Calu3 (cell line): ENCODE measurements around the gene EPB41L5. TPM values are rescaled to one million over a fixed set of nuclear protein-coding genes. Genes with fewer than 3 reads are reported as not detected.

Experiments
- BruUV-seq: library from RNA; stranded (reverse); fragments of 400-500 nt; replicated peaks from 2 replicates; lab custom pipeline; 2021; lab: Mats Ljungman, UMichigan
- CTCF ChIA-PET: fragments of 300-600 bp; sonication (Branson Sonifier 250); formaldehyde crosslinking; loops from one replicate; lab custom pipeline; 2022; ENCODE audit warnings: antibody characterized with exemption; lab: Charles Lee
- DNase-seq: peaks from one replicate; pipeline ENCODE4 v3.0.0; 2022
- H3K27ac Mint-ChIP-seq: one replicate; pipeline ENCODE4 v1.8.0; 2022; ENCODE audit warnings: mixed read lengths; ENCODE audit not compliant: unreplicated experiment
- H3K27me3 Mint-ChIP-seq: one replicate; pipeline ENCODE4 v1.8.0; 2022; ENCODE audit warnings: mixed read lengths; ENCODE audit not compliant: unreplicated experiment
- H3K36me3 Mint-ChIP-seq: one replicate; pipeline ENCODE4 v1.8.0; 2022; ENCODE audit warnings: mild to moderate bottlenecking, moderate library complexity, mixed read lengths; ENCODE audit not compliant: insufficient read depth, unreplicated experiment
- H3K4me1 Mint-ChIP-seq: one replicate; pipeline ENCODE4 v1.8.0; 2022; ENCODE audit warnings: mild to moderate bottlenecking, low read depth, mixed read lengths; ENCODE audit not compliant: unreplicated experiment
- H3K4me3 Mint-ChIP-seq: one replicate; pipeline ENCODE4 v1.8.0; 2022; ENCODE audit warnings: mild to moderate bottlenecking, low read depth, moderate library complexity, mixed read lengths; ENCODE audit not compliant: unreplicated experiment
- H3K9me3 Mint-ChIP-seq: one replicate; pipeline ENCODE4 v1.8.0; 2022; ENCODE audit warnings: low read depth, mixed read lengths; ENCODE audit not compliant: unreplicated experiment
- intact Hi-C: fragments of 100-400 bp; cut with micrococcal nuclease; formaldehyde crosslinking; loops from one replicate; pipeline ENCODE4 v1.10.0; 2022; ENCODE audit not compliant: unreplicated experiment
- total RNA-seq: library from RNA; stranded (reverse); gene quantifications from 2 replicates; pipeline ENCODE4 v1.2.3, GENCODE V29; 2022
- TF ChIP-seq, protein P1 (sequence below): fragments of 200-600 bp; IDR thresholded peaks from one replicate; pipeline ENCODE4 v1.8.0; 2022; ENCODE audit warnings: antibody characterized with exemption; ENCODE audit not compliant: unreplicated experiment

EPB41L5 gene
- total RNA-seq, 1 experiment from 2014 or later, result 27.7 TPM

GRCh38 chr2:120103723-120104467 lies 91.0 kb downstream of the EPB41L5 start:
- Mint-ChIP-seq H3K36me3 (no peaks in the 10 kb centered on the region), H3K4me1 (peaks cover 14% of the 10 kb centered on the region), H3K4me3 (no peak overlapping the region), H3K9me3 (no peaks in the 10 kb centered on the region), H3K27ac (no peak overlapping the region), H3K27me3 (no peaks in the 10 kb centered on the region)
- CTCF ChIA-PET, result no interaction called here
- TF ChIP-seq, protein P1, sequence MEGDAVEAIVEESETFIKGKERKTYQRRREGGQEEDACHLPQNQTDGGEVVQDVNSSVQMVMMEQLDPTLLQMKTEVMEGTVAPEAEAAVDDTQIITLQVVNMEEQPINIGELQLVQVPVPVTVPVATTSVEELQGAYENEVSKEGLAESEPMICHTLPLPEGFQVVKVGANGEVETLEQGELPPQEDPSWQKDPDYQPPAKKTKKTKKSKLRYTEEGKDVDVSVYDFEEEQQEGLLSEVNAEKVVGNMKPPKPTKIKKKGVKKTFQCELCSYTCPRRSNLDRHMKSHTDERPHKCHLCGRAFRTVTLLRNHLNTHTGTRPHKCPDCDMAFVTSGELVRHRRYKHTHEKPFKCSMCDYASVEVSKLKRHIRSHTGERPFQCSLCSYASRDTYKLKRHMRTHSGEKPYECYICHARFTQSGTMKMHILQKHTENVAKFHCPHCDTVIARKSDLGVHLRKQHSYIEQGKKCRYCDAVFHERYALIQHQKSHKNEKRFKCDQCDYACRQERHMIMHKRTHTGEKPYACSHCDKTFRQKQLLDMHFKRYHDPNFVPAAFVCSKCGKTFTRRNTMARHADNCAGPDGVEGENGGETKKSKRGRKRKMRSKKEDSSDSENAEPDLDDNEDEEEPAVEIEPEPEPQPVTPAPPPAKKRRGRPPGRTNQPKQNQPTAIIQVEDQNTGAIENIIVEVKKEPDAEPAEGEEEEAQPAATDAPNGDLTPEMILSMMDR, result no peak
- intact Hi-C loops, result no loop called here
- no peak for DNase-seq
- BruUV-seq, result no TSS peak

- peaks cover 22% of the 10 kb centered on the region for H3K4me1 Mint-ChIP-seq
- H3K27ac Mint-ChIP-seq, result no peak overlapping the region
- no peaks in the 10 kb centered on the region for H3K27me3 Mint-ChIP-seq
- CTCF ChIA-PET, result no interaction called here
- TF ChIP-seq, protein P1, result no peak
- DNase-seq, result no peak
- no peak overlapping the region for H3K4me3 Mint-ChIP-seq
- H3K9me3 Mint-ChIP-seq, result no peaks in the 10 kb centered on the region
- intact Hi-C loops, result no loop called here
- no TSS peak for BruUV-seq
- H3K36me3 Mint-ChIP-seq, result no peaks in the 10 kb centered on the region
These were observed 91.9 kb downstream of the EPB41L5 start for GRCh38 chr2:120104772-120105171.

DNA sequence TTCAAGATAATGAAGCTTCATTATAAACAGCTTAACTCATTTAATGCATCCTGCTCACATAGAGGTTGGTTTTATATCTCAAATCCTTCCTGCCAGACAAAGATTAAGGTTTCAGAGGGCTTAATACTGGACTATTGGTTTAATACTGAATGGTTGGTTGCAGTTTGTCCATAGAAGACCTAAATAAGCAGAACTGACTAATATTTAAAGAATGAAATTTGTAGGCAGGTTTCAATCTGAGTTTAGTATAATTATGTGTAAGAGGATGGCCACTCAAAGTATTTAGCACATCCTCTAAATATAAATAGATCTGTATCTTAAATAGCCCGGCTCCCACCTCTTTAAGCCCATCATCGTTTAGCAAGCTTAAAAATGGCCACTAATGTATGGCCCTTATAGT lies 92.5 kb downstream of the EPB41L5 start:
- intact Hi-C loops, result no loop called here

GRCh38 chr2:120108049-120108448 lies 95.2 kb downstream of the EPB41L5 start:
- intact Hi-C loops, result loop anchor here (1.0 kb wide), 1 partner anchor 95 kb away; the partner anchor contains the start of gene EPB41L5

More for the DNA sequence above, 92.5 kb downstream of the EPB41L5 start:
- Mint-ChIP-seq H3K36me3 (no peaks in the 10 kb centered on the region), H3K9me3 (no peaks in the 10 kb centered on the region), H3K27ac (no peak overlapping the region), H3K4me3 (no peak overlapping the region), H3K4me1 (peaks cover 28% of the 10 kb centered on the region), H3K27me3 (no peaks in the 10 kb centered on the region)
- DNase-seq, result no peak
- no TSS peak for BruUV-seq
- TF ChIP-seq, protein P1, result no peak
- CTCF ChIA-PET, result no interaction called here

More at GRCh38 chr2:120108049-120108448, 95.2 kb downstream of the EPB41L5 start:
- DNase-seq, result peak; percentile 11
- Mint-ChIP-seq H3K27me3 (no peaks in the 10 kb centered on the region), H3K9me3 (no peaks in the 10 kb centered on the region), H3K27ac (peak overlapping the region; percentile 2), H3K4me1 (peaks cover 28% of the 10 kb centered on the region), H3K36me3 (no peaks in the 10 kb centered on the region), H3K4me3 (no peak overlapping the region)
- CTCF ChIA-PET, result interaction anchor here (0.8 to 1.2 kb wide), 2 partner anchors 95 to 205 kb away, joined by 3 read pairs; partner anchors contain the start of gene EPB41L5
- TF ChIP-seq, protein P1, result no peak
- BruUV-seq, result no TSS peak
